HepG2 (cell line): ENCODE measurements around the gene TBX3. TPM values are rescaled to one million over a fixed set of nuclear protein-coding genes. Genes with fewer than 3 reads are reported as not detected.

Source experiments
- DZIP1 ChIP-seq: sonication (generic); formaldehyde crosslinking; IDR thresholded peaks from 2 replicates; pipeline ENCODE4 v1.5.0; 2020; ENCODE audit warnings: mild to moderate bottlenecking, missing genetic modification reagents
- HDAC1 ChIP-seq: sonication (generic); formaldehyde crosslinking; IDR thresholded peaks from 2 replicates; pipeline ENCODE4 v1.5.1; 2020; ENCODE audit warnings: mild to moderate bottlenecking, missing genetic modification reagents
- MLX ChIP-seq: IDR thresholded peaks from 2 replicates; pipeline ENCODE4 v1.6.1; 2016
- ZNF580 ChIP-seq: IDR thresholded peaks from 2 replicates; pipeline ENCODE4 v1.6.1; 2016; ENCODE audit warnings: low read depth, borderline replicate concordance
- ZXDC ChIP-seq: sonication (generic); formaldehyde crosslinking; IDR thresholded peaks from 2 replicates; pipeline ENCODE4 v1.5.0; 2020; ENCODE audit warnings: mild to moderate bottlenecking, missing genetic modification reagents
- polyA plus RNA-seq, 8 experiments: library from polyadenylated mRNA; depleted of rRNA in 3 of 8; stranded (reverse) in 7 of 8; unstranded in 1 of 8; fragments of >200 nt; fragmentation: Illumina TruSeq in 4 of 8; extraction: Trizol in 4 of 8; gene quantifications; 2 replicates each; pipeline versions ENCODE4 v1.2.1 to v1.2.3, GENCODE V29; 2011 to 2016; ENCODE audit warnings: low read depth in 4 of 8, missing spikeins in 1 of 8, mixed read lengths in 1 of 8; ENCODE audit not compliant: insufficient read depth in 1 of 8
- total RNA-seq, 5 experiments: library from RNA; depleted of rRNA; stranded (reverse); fragments of >200 nt; fragmentation: Illumina TruSeq; extraction: Trizol; gene quantifications; 2 replicates each; pipeline ENCODE4 v1.2.3, GENCODE V29; 2016; ENCODE audit warnings: low read depth in 1 of 5

The TBX3 gene
- total and polyA plus RNA-seq, 2 of the 13 experiments (the other 11 are each of a cell fraction or from before 2014, with no cell fraction given), result 27.1 to 42.4 TPM

GRCh38 chr12:114682106-114682784 is 1.7 kb downstream of the TBX3 start (continued):
- TF ChIP-seq DZIP1 (CRISPR knock-in tag) (no peak), MLX (no peak), ZXDC (CRISPR knock-in tag) (no peak), ZNF580 (no peak), HDAC1 (CRISPR knock-in tag) (0 out of 2 replicates have a peak, but pooled peaks have one; percentile 15)
- TF ChIP-seq, all 625 proteins: peak for 15
